Kidney (tissue), 14 donors: Measurements from ENCODE around the gene OR10H1. TPM values are rescaled to one million over a fixed set of nuclear protein-coding genes. Genes with fewer than 3 reads are reported as not detected.

Experiments
- DNase-seq, 5 donors: peaks; one replicate each; pipeline ENCODE4 v3.0.0-alpha.2; 2013 to 2020
- FAIRE-seq: peaks from 2 replicates; lab custom pipeline; 2012; peaks lifted over from hg19 to GRCh38; lab: Jason Lieb, UNC
- H3K27ac ChIP-seq, 2 donors: one replicate each; pipeline ENCODE4 v1.7.0; 2013; ENCODE audit warnings: low read depth in 2 of 2, low read length in 2 of 2, inconsistent platforms in 1 of 2
- H3K27me3 ChIP-seq: one replicate; pipeline ENCODE4 v1.7.1; 2013; ENCODE audit warnings: low read length, inconsistent platforms; ENCODE audit not compliant: control insufficient read depth, insufficient read depth
- H3K36me3 ChIP-seq, 3 donors: one replicate each; pipeline versions ENCODE4 v1.7.0 to v1.7.1; 2013; ENCODE audit warnings: low read length in 3 of 3, control low read depth in 1 of 3, inconsistent platforms in 1 of 3; ENCODE audit not compliant: insufficient read depth in 3 of 3, control insufficient read depth in 2 of 3
- H3K4me1 ChIP-seq, 3 donors: one replicate each; pipeline versions ENCODE4 v1.7.0 to v1.7.1; 2013; ENCODE audit warnings: low read length in 3 of 3, inconsistent platforms in 1 of 3, low read depth in 1 of 3; ENCODE audit not compliant: control insufficient read depth in 2 of 3, insufficient read depth in 2 of 3
- H3K4me3 ChIP-seq, 3 donors: one replicate each; pipeline versions ENCODE4 v1.7.0 to v1.8.1; 2013; ENCODE audit warnings: low read length in 3 of 3, control low read depth in 1 of 3, inconsistent platforms in 1 of 3
- H3K9ac ChIP-seq, 3 donors: one replicate each; pipeline versions ENCODE4 v1.7.0 to v1.7.1; 2013; ENCODE audit warnings: low read length in 3 of 3, control low read depth in 1 of 3, inconsistent platforms in 1 of 3
- H3K9me3 ChIP-seq, 3 donors: one replicate each; pipeline versions ENCODE4 v1.7.0 to v1.7.1; 2013; ENCODE audit warnings: low read length in 3 of 3, control low read depth in 1 of 3, inconsistent platforms in 1 of 3; ENCODE audit not compliant: control insufficient read depth in 2 of 3, insufficient read depth in 1 of 3
- CTCF ChIP-seq: IDR thresholded peaks from 3 replicates; pipeline ENCODE4 v1.5.1; 2012; ENCODE audit warnings: mild to moderate bottlenecking, moderate library complexity, borderline replicate concordance; ENCODE audit not compliant: insufficient read depth; ENCODE audit errors: extremely low read depth
- intact Hi-C: fragments of 100-400 bp; cut with DNase I; formaldehyde crosslinking; loops from one replicate; pipeline ENCODE4 v1.11.1; 2022
- polyA plus RNA-seq: library from polyadenylated mRNA; stranded (reverse); fragments of 350-450 nt; fragmentation: Illumina TruSeq; extraction: RNeasy Lipid Tissue Mini Kit (QIAGEN cat#74804); gene quantifications from one replicate; pipeline ENCODE4 v1.2.3, GENCODE V29; 2014; ENCODE audit warnings: low read depth, low replicate concordance; ENCODE audit not compliant: insufficient read depth
- total RNA-seq: library from RNA; stranded (reverse); fragmentation: NEBNext Ultra II Directional; extraction: Animal tissue kit (Norgen Biotek cat#: 25700); gene quantifications from one replicate; pipeline ENCODE4 v1.2.1, GENCODE V29; 2021
- donor health status: control.
- donor health status: control.
- donor health status: control.
- donor health status: control.
- donor health status: control.
- donor health status: DM: yes; HTN: yes; CAD: no.
- donor health status: Normal renal cell carcinoma (clear cell type).

OR10H1 gene
- total and polyA plus RNA-seq, 2 donors from 2014 or later: 0.09 TPM; not detected in 1

GRCh38 chr19:15758379-15758778 lies 57.1 kb downstream of the OR10H1 start:
- H3K36me3 ChIP-seq: no peaks in the 10 kb centered on the region
- no peak overlapping the region for H3K4me3 ChIP-seq
- H3K27ac ChIP-seq: no peak overlapping the region
- intact Hi-C loops: no loop called here
- H3K27me3 ChIP-seq: no peaks in the 10 kb centered on the region
- no peak overlapping the region for H3K9ac ChIP-seq
- no peaks in the 10 kb centered on the region for H3K4me1 ChIP-seq
- no peak for DNase-seq
- FAIRE-seq: no peak
- TF ChIP-seq CTCF: no peak
- peaks cover 0 to 5% (median 0%) of the 10 kb centered on the region in 3 donors for H3K9me3 ChIP-seq

Other genes with a start within 250 kb of the OR10H1 start
- gene CYP4F8, start 200.4 kb downstream of the OR10H1 start, total RNA-seq: not detected
- gene CYP4F8, start 200.4 kb downstream of the OR10H1 start, polyA plus RNA-seq: not detected
- 2.2 TPM for gene CYP4F3, start 174.8 kb downstream of the OR10H1 start, total RNA-seq
- gene CYP4F3, start 174.8 kb downstream of the OR10H1 start, polyA plus RNA-seq: 17.9 TPM
- 4.4 TPM for gene CYP4F12, start 142.6 kb downstream of the OR10H1 start, total RNA-seq
- gene CYP4F12, start 142.6 kb downstream of the OR10H1 start, polyA plus RNA-seq: 10.2 TPM
- not detected for gene OR10H2, start 87.6 kb downstream of the OR10H1 start, total RNA-seq
- gene OR10H2, start 87.6 kb downstream of the OR10H1 start, polyA plus RNA-seq: not detected
- gene OR10H3, start 77.7 kb downstream of the OR10H1 start, total RNA-seq: not detected
- gene OR10H3, start 77.7 kb downstream of the OR10H1 start, polyA plus RNA-seq: not detected
- not detected for gene OR10H5, start 28.0 kb downstream of the OR10H1 start, total RNA-seq
- gene OR10H5, start 28.0 kb downstream of the OR10H1 start, polyA plus RNA-seq: not detected
- 0.31 TPM for gene CYP4F2, start 82.4 kb upstream of the OR10H1 start, total RNA-seq
- 16.8 TPM for gene CYP4F2, start 82.4 kb upstream of the OR10H1 start, polyA plus RNA-seq
- gene CYP4F11, start 118.9 kb upstream of the OR10H1 start, total RNA-seq: 2.1 TPM
- 7.2 TPM for gene CYP4F11, start 118.9 kb upstream of the OR10H1 start, polyA plus RNA-seq
- not detected for gene OR10H4, start 133.3 kb upstream of the OR10H1 start, total RNA-seq
- gene OR10H4, start 133.3 kb upstream of the OR10H1 start, polyA plus RNA-seq: not detected